Measurements from ENCODE around the gene TNIP1. TPM values are rescaled to one million over a fixed set of nuclear protein-coding genes. Genes with fewer than 3 reads are reported as not detected.

TNIP1 gene
- polyA plus RNA-seq, 1 of the 3 experiments (the other 2 are of a cell fraction), result 46.2 TPM

DNA sequence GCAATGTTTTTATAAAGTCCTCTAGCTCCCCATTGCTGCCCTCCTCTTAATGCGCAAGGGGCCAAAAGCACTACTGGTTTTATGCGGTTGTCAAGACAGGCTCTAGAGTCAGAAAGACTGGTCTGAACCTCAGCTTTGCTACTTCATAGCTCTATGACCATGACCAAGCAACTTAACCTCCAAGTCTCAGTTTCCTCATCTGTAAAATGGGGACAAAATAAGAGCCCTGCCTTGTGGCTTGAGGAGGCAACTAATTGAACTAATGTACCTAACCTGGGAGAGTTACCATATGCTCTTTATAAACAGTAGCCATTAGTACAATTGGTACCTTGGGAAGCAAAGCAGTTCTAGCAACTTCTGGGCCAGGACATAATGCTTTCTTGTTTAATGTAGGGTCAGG, 40.3 kb upstream of the TNIP1 start:
- Histone ChIP-seq H3K27me3 (ENCODE audit: insufficient read depth) (no peaks in the 10 kb centered on the region), H3K4me2 (no peak overlapping the region), H3K9me2 (no peaks in the 10 kb centered on the region), H3K4me3 (ENCODE audit: low read depth in 2 of 2, low read length in 1 of 2) (no peak overlapping the region), H3K36me3 (replicated peaks in 1 of 2; ENCODE audit: control insufficient read depth in 1 of 2, insufficient read depth in 2 of 2, low read length in 1 of 2) (peaks cover 25 to 51% of the 10 kb centered on the region in 2 experiments), H2AFZ (ENCODE audit: low read depth) (no peak overlapping the region), H3K79me2 (ENCODE audit: insufficient read depth) (no peaks in the 10 kb centered on the region), H3K9ac (no peak overlapping the region), H3F3A (replicated peaks; ENCODE audit: insufficient read depth) (no peaks in the 10 kb centered on the region), H3K27ac (ENCODE audit: low read depth in 2 of 2, low read length in 1 of 2) (no peak overlapping the region), H4K20me1 (ENCODE audit: insufficient read depth) (no peaks in the 10 kb centered on the region), H3K4me1 (ENCODE audit: control insufficient read depth in 1 of 2, insufficient read depth in 2 of 2, low read depth in 1 of 2, low read length in 1 of 2) (no peaks in the 10 kb centered on the region; a peak in 1 of 4 replicates), H3K9me3 (no peaks in the 10 kb centered on the region)
- 87% methylated on average over 2 of the region's 2 CpGs for WGBS (ENCODE audit: low lambda C conversion rate)
- CTCF ChIA-PET, result interaction anchor here (1.3 to 32.5 kb wide), 3 partner anchors 46 to 119 kb away, joined by 3 to 540 read pairs (median 79); no protein-coding TSS in a partner anchor
- no peak for DNase-seq
- POLR2A ChIA-PET, result no interaction called here
- no peak for TF ChIP-seq SMC3 (IDR thresholded peaks at IDR 0.05; ENCODE audit: low read depth, low read length)

DNA sequence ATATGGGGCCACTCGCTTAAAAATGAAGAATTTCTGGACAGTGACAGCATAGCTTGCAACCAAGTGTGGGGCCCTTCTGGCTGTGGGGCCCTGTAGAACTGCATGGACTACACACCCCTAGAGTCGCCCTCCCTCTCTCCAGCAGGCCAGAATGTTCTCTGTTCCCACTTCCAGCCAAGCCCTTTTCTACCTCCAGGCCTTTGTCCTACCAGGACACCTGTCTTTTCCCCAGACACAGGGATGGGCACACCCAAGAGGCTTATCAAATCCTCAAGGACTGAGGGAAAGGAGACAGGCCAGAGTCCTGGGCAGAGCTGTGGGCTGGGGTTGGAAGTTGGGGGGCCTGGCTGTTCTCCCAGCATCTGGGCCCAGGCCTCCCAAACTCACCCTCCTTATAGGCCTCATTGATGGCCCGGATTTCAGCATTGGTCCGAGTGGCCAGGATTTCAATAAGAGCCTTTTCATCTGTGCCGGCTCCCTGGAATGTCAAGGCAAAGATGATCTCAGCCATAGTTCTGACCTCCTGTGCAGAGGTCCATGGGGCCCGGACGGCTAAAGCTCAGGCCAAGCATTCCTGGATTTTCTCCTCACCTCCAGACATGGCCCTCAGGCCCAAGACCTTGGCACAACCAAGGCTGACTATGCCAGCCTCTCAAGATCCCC, 38.2 kb upstream of the TNIP1 start:
- no peaks in the 10 kb centered on the region for H3K27me3 ChIP-seq (ENCODE audit: insufficient read depth)
- no peaks in the 10 kb centered on the region for H3K79me2 ChIP-seq (ENCODE audit: insufficient read depth)
- no peak overlapping the region for H3K4me2 ChIP-seq
- no peaks in the 10 kb centered on the region for H4K20me1 ChIP-seq (ENCODE audit: insufficient read depth)
- no peak for DNase-seq
- peaks cover 4% of the 10 kb centered on the region for H3F3A ChIP-seq (replicated peaks; ENCODE audit: insufficient read depth)
- peaks cover 24 to 43% of the 10 kb centered on the region in 2 experiments for H3K36me3 ChIP-seq (replicated peaks in 1 of 2; ENCODE audit: control insufficient read depth in 1 of 2, insufficient read depth in 2 of 2, low read length in 1 of 2)
- no peak overlapping the region for H3K4me3 ChIP-seq (ENCODE audit: low read depth in 2 of 2, low read length in 1 of 2)
- TF ChIP-seq USF1 (IDR thresholded peaks at IDR 0.05; ENCODE audit: borderline replicate concordance, low read depth) (no peak), EP300 (IDR thresholded peaks at IDR 0.05; ENCODE audit: borderline replicate concordance in 1 of 2, low read depth in 1 of 2, low read length in 1 of 2) (no peak), RFX5 (IDR thresholded peaks at IDR 0.05; ENCODE audit: low read length) (no peak), GATA2 (CRISPR knock-in tag; IDR thresholded peaks at IDR 0.05) (no peak), NRF1 (IDR thresholded peaks at IDR 0.05; ENCODE audit: low read depth, low read length) (no peak), GABPA (IDR thresholded peaks at IDR 0.05; ENCODE audit: low read depth) (no peak)
- TF ChIP-seq, protein P1, sequence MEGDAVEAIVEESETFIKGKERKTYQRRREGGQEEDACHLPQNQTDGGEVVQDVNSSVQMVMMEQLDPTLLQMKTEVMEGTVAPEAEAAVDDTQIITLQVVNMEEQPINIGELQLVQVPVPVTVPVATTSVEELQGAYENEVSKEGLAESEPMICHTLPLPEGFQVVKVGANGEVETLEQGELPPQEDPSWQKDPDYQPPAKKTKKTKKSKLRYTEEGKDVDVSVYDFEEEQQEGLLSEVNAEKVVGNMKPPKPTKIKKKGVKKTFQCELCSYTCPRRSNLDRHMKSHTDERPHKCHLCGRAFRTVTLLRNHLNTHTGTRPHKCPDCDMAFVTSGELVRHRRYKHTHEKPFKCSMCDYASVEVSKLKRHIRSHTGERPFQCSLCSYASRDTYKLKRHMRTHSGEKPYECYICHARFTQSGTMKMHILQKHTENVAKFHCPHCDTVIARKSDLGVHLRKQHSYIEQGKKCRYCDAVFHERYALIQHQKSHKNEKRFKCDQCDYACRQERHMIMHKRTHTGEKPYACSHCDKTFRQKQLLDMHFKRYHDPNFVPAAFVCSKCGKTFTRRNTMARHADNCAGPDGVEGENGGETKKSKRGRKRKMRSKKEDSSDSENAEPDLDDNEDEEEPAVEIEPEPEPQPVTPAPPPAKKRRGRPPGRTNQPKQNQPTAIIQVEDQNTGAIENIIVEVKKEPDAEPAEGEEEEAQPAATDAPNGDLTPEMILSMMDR (IDR thresholded peaks at IDR 0.05), result no peak
- TF ChIP-seq, protein P2, sequence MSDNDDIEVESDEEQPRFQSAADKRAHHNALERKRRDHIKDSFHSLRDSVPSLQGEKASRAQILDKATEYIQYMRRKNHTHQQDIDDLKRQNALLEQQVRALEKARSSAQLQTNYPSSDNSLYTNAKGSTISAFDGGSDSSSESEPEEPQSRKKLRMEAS (IDR thresholded peaks at IDR 0.05; ENCODE audit: low read depth), result no peak
- no peak overlapping the region for H3K9ac ChIP-seq
- POLR2A ChIA-PET, result no interaction called here
- H3K9me2 ChIP-seq, result no peaks in the 10 kb centered on the region
- H3K4me1 ChIP-seq (ENCODE audit: control insufficient read depth in 1 of 2, insufficient read depth in 2 of 2, low read depth in 1 of 2, low read length in 1 of 2), result no peaks in the 10 kb centered on the region; a peak in 1 of 4 replicates
- no peak overlapping the region for H3K27ac ChIP-seq (ENCODE audit: low read depth in 2 of 2, low read length in 1 of 2)
- WGBS (ENCODE audit: low lambda C conversion rate), result 92% methylated on average over 5 of the region's 7 CpGs
- H2AFZ ChIP-seq (ENCODE audit: low read depth), result no peak overlapping the region
- H3K9me3 ChIP-seq, result no peaks in the 10 kb centered on the region
- CTCF ChIA-PET, result interaction anchor here (1.5 to 32.5 kb wide), 5 partner anchors 10 to 118 kb away, joined by 3 to 540 read pairs (median 94); no protein-coding TSS in a partner anchor

Data from SK-N-SH (cell line).